ENCODE data around the gene PLEK. TPM values are rescaled to one million over a fixed set of nuclear protein-coding genes. Genes with fewer than 3 reads are reported as not detected.

The PLEK gene
- total RNA-seq, 2 donors from 2014 or later: 2.4 to 5.6 TPM

DNA sequence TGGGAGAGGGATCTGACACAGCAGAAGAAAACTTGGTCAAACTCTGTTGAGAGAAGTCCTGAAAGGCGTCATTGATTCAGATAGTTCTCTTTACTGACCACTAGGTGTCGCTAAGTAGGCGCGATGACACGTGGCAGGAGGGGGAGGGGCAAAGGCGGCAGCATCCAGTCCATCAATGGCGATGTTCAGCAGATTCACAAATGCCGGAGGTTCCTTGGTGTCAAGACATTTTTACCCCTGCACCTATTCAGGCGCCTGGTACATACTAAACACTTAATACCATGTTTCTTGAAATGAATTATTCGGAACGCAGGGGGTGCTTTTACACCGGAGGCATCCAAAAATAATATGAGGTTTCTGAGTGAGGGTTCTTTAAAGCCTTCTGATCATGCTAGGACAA, 3.0 kb upstream of the PLEK start:
- Mint-ChIP-seq H3K4me3 (peak overlapping the region; percentile 46 to 73), H3K4me1 (ENCODE audit: low read depth) (peaks cover 28% of the 10 kb centered on the region), H3K27ac (peak overlapping the region; percentile 78), H3K36me3 (ENCODE audit: insufficient read depth in 2 of 2) (no peaks in the 10 kb centered on the region), H3K27me3 (ENCODE audit: low read depth) (peaks cover 47% of the 10 kb centered on the region), H3K9me3 (no peaks in the 10 kb centered on the region)
- peak; percentile 80 to 85 for DNase-seq
- peak; percentile 86 to 88 for ATAC-seq (replicated peaks in 1 of 2)

DNA sequence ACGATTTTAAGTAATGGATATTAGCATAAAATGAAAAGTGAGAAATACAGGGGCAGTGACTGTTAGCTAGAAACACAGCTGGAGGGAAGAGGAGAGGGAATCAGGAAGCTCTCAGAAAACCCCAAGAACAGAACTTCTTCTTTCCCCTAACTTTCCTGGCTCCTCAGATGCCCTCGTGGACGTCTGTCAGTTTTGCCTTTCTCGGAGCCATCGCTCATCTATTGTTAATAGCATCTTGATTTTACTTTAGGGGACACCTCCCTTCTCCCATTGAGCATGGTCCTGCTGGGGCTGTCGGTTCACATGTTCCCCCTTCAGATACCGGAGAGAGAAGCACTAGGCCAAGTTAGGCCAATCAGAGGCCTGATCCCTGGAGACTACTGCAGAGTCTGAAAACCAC, 2.3 kb upstream of the PLEK start:
- DNase-seq: no peak
- Mint-ChIP-seq H3K4me1 (ENCODE audit: low read depth) (peaks cover 28% of the 10 kb centered on the region), H3K27ac (no peak overlapping the region), H3K36me3 (ENCODE audit: insufficient read depth in 2 of 2) (no peaks in the 10 kb centered on the region), H3K27me3 (ENCODE audit: low read depth) (peaks cover 52% of the 10 kb centered on the region), H3K9me3 (no peaks in the 10 kb centered on the region), H3K4me3 (peak overlapping the region in 1 of 2 donors; percentile 40)
- ATAC-seq (replicated peaks in 1 of 2): no peak

DNA sequence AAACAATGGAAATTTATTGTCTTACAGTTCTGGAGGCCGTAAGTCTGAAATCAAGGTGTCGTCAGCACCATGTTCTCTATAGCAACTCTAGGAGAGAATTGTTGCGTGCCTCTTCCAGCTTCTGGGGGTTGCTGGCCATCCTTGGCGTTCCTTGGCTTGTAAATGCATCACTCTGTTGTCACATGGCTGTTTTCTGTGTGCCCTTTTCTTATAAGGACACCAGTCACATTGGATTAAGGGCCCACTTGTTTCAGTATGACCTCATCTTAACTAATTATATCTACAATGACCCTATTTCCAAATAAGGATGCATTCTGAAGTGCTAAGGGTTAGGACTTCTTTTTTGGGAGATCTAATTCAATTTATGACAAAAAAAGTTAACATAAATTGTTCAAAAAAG, 1.4 kb upstream of the PLEK start:
- peaks cover 28% of the 10 kb centered on the region for H3K4me1 Mint-ChIP-seq (ENCODE audit: low read depth)
- H3K27ac Mint-ChIP-seq: peak overlapping the region; percentile 45
- DNase-seq (no peak), ATAC-seq (replicated peaks in 1 of 2) (no peak)
- peaks cover 62% of the 10 kb centered on the region for H3K27me3 Mint-ChIP-seq (ENCODE audit: low read depth)
- H3K4me3 Mint-ChIP-seq: no peak overlapping the region
- H3K36me3 Mint-ChIP-seq (ENCODE audit: insufficient read depth in 2 of 2): no peaks in the 10 kb centered on the region
- H3K9me3 Mint-ChIP-seq: no peaks in the 10 kb centered on the region

DNA sequence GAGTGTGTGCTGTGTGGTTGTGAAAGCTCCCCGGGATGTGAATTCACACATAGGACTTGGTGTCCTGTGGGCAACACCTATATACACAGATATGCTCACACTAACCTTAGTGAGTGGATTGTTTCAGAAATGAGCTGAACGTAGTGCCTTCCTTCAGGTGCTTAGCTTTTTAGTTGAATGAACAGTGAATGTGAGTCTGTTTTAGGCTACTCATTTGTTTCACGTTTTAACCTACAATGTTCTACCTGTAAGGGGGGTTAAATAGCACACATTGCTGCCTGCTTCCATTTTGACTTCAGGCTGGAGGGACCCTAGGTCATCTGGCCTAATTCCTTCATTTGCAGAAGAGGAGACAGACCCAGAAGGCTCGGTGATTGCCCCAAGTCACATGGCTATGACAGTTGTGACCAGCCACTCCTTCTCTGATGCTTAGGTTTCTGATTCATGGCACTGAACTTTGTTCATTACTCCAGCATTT, 1.0 kb downstream of the PLEK start:
- H3K4me1 Mint-ChIP-seq (ENCODE audit: low read depth): peaks cover 29% of the 10 kb centered on the region
- H3K36me3 Mint-ChIP-seq (ENCODE audit: insufficient read depth in 2 of 2): no peaks in the 10 kb centered on the region
- peaks cover 70% of the 10 kb centered on the region for H3K27me3 Mint-ChIP-seq (ENCODE audit: low read depth)
- DNase-seq: no peak
- peak overlapping the region; percentile 5 for H3K27ac Mint-ChIP-seq
- H3K4me3 Mint-ChIP-seq: peak overlapping the region; percentile 19 to 43
- H3K9me3 Mint-ChIP-seq: peaks cover 0 to 1% of the 10 kb centered on the region in 2 donors
- peak in 1 of 2 donors; percentile 25 for ATAC-seq (replicated peaks in 1 of 2)

DNA sequence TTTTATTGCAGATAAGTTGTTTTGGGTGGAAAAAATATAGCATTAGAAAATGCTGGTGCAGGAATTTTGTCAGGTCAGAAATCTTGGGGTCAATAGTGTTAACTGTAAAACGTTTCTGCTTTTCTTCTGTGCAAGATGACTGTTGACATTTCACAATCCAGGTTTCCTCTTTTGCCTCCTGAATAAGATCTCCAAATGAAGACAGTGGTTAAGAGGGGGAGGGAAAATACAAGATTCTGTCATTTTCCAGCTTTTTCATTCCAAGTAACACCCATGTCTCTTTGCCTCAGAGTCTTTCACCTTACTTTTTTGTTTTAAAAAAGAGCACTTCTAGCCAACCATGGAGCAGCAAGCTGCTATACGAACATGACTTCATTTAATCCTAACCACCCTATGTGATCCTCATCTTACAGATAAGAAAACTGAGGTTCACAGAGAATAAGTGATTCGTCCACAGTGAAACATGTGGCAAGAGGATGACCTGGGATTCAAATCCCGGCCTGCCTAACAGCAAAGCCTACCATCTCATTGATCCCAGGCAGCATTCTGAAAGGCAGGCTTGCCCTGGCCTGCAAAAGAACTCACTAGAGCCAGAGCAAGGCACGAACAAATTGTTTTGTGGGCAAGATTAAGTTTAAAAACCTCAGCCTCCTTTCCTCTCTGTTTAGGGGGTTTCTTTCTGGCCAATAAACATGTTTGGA, 3.0 kb downstream of the PLEK start:
- Mint-ChIP-seq H3K27me3 (ENCODE audit: low read depth) (peaks cover 57% of the 10 kb centered on the region), H3K27ac (peak overlapping the region; percentile 77), H3K4me3 (peak overlapping the region; percentile 11 to 27), H3K4me1 (ENCODE audit: low read depth) (peaks cover 27% of the 10 kb centered on the region), H3K36me3 (ENCODE audit: insufficient read depth in 2 of 2) (no peaks in the 10 kb centered on the region), H3K9me3 (peaks cover 0 to 1% of the 10 kb centered on the region in 2 donors)
- DNase-seq (no peak), ATAC-seq (replicated peaks in 1 of 2) (no peak)

DNA sequence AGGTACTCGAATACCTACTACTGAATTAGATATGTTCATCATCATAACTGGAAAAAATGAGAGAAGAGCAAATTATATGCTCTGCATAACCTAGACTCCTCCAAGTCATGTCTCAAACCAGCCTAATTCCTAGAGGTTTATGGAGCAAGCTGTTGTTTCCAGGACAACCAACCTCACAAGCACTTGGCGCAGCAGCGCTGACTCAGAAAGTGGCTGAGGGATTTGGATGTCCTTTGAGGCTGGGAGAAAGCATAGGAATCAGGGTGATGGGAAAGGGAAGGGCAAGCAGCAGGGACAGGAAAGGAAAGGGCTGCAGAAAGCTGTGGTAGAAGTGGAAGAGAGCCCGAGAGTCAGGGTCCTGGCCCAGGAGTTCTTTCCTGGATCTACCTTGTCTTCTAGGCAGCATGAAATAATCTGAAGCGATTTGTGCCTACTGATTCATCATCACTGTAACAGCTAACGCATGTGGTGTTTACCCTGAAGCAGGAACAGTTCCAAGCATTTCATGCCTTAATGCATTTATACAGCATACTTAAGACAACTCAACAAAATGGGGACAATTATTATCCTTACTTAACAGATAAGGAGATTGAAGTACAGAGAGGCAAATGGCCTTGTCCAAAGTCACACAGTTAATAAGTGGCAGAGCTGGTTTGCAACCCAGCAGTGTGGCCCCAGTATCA, 3.7 kb downstream of the PLEK start:
- H3K36me3 Mint-ChIP-seq (ENCODE audit: insufficient read depth in 2 of 2): no peaks in the 10 kb centered on the region
- no peak overlapping the region for H3K27ac Mint-ChIP-seq
- DNase-seq (no peak), ATAC-seq (replicated peaks in 1 of 2) (no peak)
- H3K4me3 Mint-ChIP-seq: peak overlapping the region; percentile 5 to 27
- peaks cover 22% of the 10 kb centered on the region for H3K4me1 Mint-ChIP-seq (ENCODE audit: low read depth)
- H3K27me3 Mint-ChIP-seq (ENCODE audit: low read depth): peaks cover 50% of the 10 kb centered on the region
- peaks cover 0 to 1% of the 10 kb centered on the region in 2 donors for H3K9me3 Mint-ChIP-seq

DNA sequence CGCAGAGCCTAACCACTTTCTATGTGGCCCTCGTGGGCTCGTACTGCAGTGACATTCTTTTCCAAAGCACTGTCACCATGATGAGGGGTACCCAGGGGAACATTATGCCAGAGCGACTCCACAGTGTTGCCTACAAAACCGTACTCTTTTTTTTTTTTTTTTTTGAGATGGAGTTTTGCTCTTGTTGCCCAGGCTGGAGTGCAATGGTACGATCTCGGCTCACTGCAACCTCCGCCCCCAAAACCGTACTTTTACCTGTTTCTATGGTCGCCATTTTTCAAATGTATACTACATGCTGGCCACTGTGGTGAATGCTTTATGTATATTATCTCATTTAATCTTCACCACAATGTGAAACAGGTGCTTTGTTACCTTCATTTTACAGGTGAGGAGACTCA, 4.3 kb downstream of the PLEK start:
- Mint-ChIP-seq H3K27ac (peak overlapping the region; percentile 38), H3K27me3 (ENCODE audit: low read depth) (peaks cover 44% of the 10 kb centered on the region), H3K9me3 (peaks cover 0 to 1% of the 10 kb centered on the region in 2 donors), H3K4me1 (ENCODE audit: low read depth) (peaks cover 22% of the 10 kb centered on the region), H3K36me3 (ENCODE audit: insufficient read depth in 2 of 2) (no peaks in the 10 kb centered on the region), H3K4me3 (no peak overlapping the region)
- no peak for ATAC-seq (replicated peaks in 1 of 2)
- no peak for DNase-seq

DNA sequence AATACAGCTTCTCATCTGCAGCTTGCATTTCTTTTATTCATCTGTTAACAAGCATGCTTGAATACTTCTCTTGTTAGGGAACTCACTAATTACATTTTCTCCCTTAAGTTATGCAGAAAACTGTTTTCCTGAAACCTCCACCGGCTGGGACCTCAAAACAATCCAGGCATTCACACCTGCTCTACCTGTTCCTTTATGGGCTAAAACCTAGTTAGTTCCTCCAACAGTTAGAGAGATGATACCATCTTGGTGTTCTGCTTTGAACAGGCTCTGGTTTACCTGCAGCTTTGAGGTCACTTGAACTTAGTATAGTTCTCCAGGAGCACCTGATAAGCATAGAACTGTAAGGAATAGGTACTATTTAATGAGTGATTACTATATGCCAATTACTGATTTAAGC, 6.1 kb downstream of the PLEK start:
- no peak overlapping the region for H3K4me3 Mint-ChIP-seq
- H3K4me1 Mint-ChIP-seq (ENCODE audit: low read depth): peaks cover 15% of the 10 kb centered on the region
- H3K36me3 Mint-ChIP-seq (ENCODE audit: insufficient read depth in 2 of 2): no peaks in the 10 kb centered on the region
- DNase-seq (no peak), ATAC-seq (replicated peaks in 1 of 2) (no peak)
- H3K9me3 Mint-ChIP-seq: peaks cover 0 to 1% of the 10 kb centered on the region in 2 donors
- H3K27ac Mint-ChIP-seq: no peak overlapping the region
- H3K27me3 Mint-ChIP-seq (ENCODE audit: low read depth): peaks cover 41% of the 10 kb centered on the region

DNA sequence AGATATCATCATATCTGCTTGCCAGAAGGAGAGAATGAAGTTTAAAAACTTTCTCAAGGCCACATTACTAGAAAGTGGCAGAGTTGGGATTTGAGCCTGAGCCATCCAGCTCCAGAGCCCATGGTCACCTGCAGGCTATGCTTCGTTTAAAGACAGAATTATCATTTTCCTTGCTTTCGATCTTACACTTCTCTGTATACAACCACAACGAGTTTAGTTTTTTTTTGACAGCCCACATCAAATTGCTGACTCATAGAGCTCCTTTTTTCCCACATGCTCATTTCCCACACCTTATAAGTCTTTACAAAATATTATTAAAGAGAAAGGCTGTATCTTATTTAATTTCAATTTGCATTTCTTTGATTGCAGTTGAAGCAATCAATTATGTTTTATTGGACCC, 6.5 kb downstream of the PLEK start:
- H3K36me3 Mint-ChIP-seq (ENCODE audit: insufficient read depth in 2 of 2): no peaks in the 10 kb centered on the region
- peaks cover 39% of the 10 kb centered on the region for H3K27me3 Mint-ChIP-seq (ENCODE audit: low read depth)
- DNase-seq (no peak), ATAC-seq (replicated peaks in 1 of 2) (peak; percentile 35 to 59)
- peak overlapping the region; percentile 2 to 4 for H3K4me3 Mint-ChIP-seq
- no peak overlapping the region for H3K27ac Mint-ChIP-seq
- peaks cover 15% of the 10 kb centered on the region for H3K4me1 Mint-ChIP-seq (ENCODE audit: low read depth)
- peaks cover 0 to 1% of the 10 kb centered on the region in 2 donors for H3K9me3 Mint-ChIP-seq

DNA sequence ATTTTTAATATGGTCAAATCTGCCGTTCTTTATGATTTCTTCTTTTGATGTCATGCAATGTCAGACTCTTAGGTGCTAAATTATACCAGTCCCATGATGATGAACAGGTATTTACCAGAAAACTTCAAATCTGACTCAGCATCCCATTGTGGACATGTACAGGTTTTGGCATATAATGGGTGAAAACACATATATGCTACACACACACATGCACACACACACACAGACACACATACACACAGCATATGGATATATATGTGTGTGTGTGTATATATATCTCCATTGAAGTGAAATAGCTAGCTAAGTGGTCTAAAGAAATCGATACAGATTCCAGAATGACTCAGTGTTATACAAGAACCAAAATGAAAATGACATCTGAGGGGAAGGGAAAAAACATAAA, 7.4 kb downstream of the PLEK start:
- Mint-ChIP-seq H3K36me3 (ENCODE audit: insufficient read depth in 2 of 2) (no peaks in the 10 kb centered on the region), H3K27me3 (ENCODE audit: low read depth) (peaks cover 45% of the 10 kb centered on the region), H3K4me1 (ENCODE audit: low read depth) (peaks cover 23% of the 10 kb centered on the region), H3K27ac (peak overlapping the region; percentile 20), H3K9me3 (peaks cover 0 to 3% of the 10 kb centered on the region in 2 donors), H3K4me3 (no peak overlapping the region)
- DNase-seq (no peak), ATAC-seq (replicated peaks in 1 of 2) (no peak)

DNA sequence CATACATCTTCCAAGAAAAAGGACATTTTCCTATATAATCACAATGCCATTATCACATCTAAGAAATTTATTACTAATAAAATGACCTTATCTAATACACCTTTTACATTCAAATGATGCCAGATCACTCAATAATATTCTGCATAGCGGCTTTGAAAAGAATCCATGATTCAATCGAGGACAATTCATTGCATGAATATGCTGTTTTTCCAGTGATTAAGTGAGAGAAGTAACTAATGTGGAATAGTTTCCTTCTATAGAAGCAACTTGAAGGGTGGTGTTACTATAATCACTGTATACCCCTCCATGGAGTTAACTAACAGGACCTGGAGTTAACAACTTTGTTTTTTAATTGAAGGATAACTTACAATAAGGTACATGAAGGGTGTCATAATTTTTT, 9.1 kb downstream of the PLEK start:
- Mint-ChIP-seq H3K9me3 (peaks cover 0 to 3% of the 10 kb centered on the region in 2 donors), H3K4me1 (ENCODE audit: low read depth) (peaks cover 33% of the 10 kb centered on the region), H3K4me3 (no peak overlapping the region), H3K27ac (no peak overlapping the region), H3K27me3 (ENCODE audit: low read depth) (peaks cover 33% of the 10 kb centered on the region), H3K36me3 (ENCODE audit: insufficient read depth in 2 of 2) (no peaks in the 10 kb centered on the region)
- DNase-seq: no peak
- no peak for ATAC-seq (replicated peaks in 1 of 2)

DNA sequence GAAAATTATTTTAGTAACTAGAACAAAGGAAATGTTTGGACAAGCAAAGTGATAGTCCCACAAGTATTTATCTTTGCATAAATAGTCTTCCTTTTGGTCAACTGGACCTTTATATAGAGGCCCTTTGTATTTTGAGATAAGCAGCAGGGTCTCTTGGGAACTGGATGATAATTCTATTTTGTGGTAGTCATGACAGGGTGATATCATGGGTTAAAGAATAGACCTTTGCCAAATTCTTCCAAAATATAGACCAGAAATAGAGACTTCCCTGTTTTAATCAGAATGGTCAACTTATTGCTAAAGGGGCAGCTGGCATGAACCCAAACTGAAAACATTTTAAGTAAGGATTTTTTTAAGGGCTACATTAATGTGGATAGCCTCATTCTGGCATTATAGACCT, 10.5 kb downstream of the PLEK start:
- Mint-ChIP-seq H3K36me3 (ENCODE audit: insufficient read depth in 2 of 2) (no peaks in the 10 kb centered on the region), H3K4me3 (no peak overlapping the region), H3K27ac (no peak overlapping the region), H3K27me3 (ENCODE audit: low read depth) (peaks cover 31% of the 10 kb centered on the region), H3K9me3 (peaks cover 0 to 2% of the 10 kb centered on the region in 2 donors), H3K4me1 (ENCODE audit: low read depth) (peaks cover 43% of the 10 kb centered on the region)
- DNase-seq (no peak), ATAC-seq (replicated peaks in 1 of 2) (no peak)

DNA sequence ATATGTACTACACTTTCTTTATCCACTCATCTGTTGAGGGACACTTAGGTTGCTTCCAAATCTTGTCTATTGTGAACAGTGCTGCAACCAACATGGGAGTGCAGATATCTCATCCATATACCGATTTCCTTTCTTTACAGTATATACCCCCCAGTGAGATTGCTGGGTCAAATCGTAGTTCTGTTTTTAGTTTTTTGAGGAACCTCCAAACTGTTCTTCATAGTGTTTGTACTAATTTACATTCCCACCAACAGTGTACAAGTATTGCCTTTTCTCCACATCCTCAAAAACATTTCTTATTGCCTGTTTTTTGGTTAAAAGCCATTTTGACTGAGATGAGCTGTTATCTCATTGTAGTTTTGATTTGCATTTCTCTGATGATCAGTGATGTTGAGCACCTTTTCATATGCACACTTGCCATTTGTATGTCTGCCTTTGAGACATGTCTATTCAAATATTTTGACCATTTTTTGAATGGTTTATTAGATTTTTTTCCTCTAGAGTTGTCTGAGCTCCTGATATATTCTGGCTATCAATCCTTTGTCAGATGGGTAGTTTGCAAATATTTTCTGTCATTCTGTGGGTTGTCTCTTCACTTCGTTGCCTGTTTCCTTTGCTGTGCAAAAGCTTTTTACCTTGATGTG, 12.2 kb downstream of the PLEK start:
- DNase-seq: no peak
- ATAC-seq (replicated peaks in 1 of 2): no peak
- Mint-ChIP-seq H3K27ac (no peak overlapping the region), H3K36me3 (ENCODE audit: insufficient read depth in 2 of 2) (no peaks in the 10 kb centered on the region), H3K4me1 (ENCODE audit: low read depth) (peaks cover 31% of the 10 kb centered on the region), H3K27me3 (ENCODE audit: low read depth) (peaks cover 36% of the 10 kb centered on the region), H3K9me3 (peaks cover 0 to 2% of the 10 kb centered on the region in 2 donors), H3K4me3 (peak overlapping the region in 1 of 2 donors; percentile 25)

Measured in activated T-cell treated with anti-CD3 and anti-CD28 coated beads, Interleukin-2, amount 50 U/mL, for 72 hours (primary cell).